Right ventricle myocardium inferior (tissue), 1 donor: ENCODE measurements around the gene KDM1B. TPM values are rescaled to one million over a fixed set of nuclear protein-coding genes. Genes with fewer than 3 reads are reported as not detected.

Experiments
- ATAC-seq: fragments of 200-7000 bp; cut with Tn5 transposase; one replicate; pipeline ENCODE4 v1.9.1; 2020; ENCODE audit warnings: mild to moderate bottlenecking, moderate library complexity
- DNase-seq: peaks from one replicate; pipeline ENCODE4 v3.0.0; 2021; ENCODE audit errors: missing footprints
- intact Hi-C: fragments of 100-400 bp; cut with DNase I; formaldehyde crosslinking; loops from one replicate; pipeline ENCODE4 v1.11.0; 2022
- total RNA-seq: library from RNA; stranded (reverse); fragmentation: NEBNext Ultra II Directional; extraction: Animal tissue kit (Norgen Biotek cat#: 25700); gene quantifications from one replicate; pipeline ENCODE4 v1.2.1, GENCODE V29; 2021
- donor health status: DM: no; HTN: yes; CAD: no; lungs with severe emphysema.

The KDM1B gene
- total RNA-seq, 1 donor from 2014 or later: 13.0 TPM

GRCh38 chr6:18269717-18270116 is 114.5 kb downstream of the KDM1B start:
- DNase-seq (no peak), ATAC-seq (no peak)
- intact Hi-C loops: no loop called here

- no peak for DNase-seq
- ATAC-seq: no peak
- intact Hi-C loops: no loop called here
Observed at GRCh38 chr6:18270216-18270615, 115.0 kb downstream of the KDM1B start.

Other genes starting within 250 kb of the KDM1B start
- gene KIF13A, start 167.8 kb upstream of the KDM1B start, total RNA-seq: 57.3 TPM
- 1.2 TPM for gene NHLRC1, start 32.7 kb upstream of the KDM1B start, total RNA-seq
- 12.0 TPM for gene TPMT, start 345 bp upstream of the KDM1B start, total RNA-seq
- gene DEK, start 109.1 kb downstream of the KDM1B start, total RNA-seq: 68.6 TPM
- gene RNF144B, start 231.9 kb downstream of the KDM1B start, total RNA-seq: 18.2 TPM